Measurements from ENCODE around the gene STN1.

DNA sequence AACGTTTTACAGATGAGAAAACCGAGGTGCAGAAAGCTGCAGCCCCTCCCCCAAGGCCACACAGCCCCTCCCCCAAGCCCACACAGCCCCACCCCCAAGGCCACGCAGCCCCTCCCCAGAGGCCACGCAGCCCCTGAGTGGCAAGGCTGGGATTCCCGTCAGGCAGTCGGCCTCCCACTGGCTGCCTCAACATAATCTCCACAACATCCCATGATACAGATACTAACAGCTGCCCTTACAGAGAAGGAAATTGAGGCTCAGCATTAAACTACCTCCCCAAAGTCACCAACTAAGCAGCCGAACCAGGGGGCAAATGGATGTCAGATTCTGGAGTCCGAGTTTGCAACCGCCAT, 78.5 kb downstream of the STN1 start:
- TF ChIP-seq TRIM24 (IDR thresholded peaks at IDR 0.05) = no peak
- TF ChIP-seq, protein P1, sequence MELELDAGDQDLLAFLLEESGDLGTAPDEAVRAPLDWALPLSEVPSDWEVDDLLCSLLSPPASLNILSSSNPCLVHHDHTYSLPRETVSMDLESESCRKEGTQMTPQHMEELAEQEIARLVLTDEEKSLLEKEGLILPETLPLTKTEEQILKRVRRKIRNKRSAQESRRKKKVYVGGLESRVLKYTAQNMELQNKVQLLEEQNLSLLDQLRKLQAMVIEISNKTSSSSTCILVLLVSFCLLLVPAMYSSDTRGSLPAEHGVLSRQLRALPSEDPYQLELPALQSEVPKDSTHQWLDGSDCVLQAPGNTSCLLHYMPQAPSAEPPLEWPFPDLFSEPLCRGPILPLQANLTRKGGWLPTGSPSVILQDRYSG (tag; conservative IDR thresholded peaks at IDR 0.05; ENCODE audit: low read depth) = no peak
- TF ChIP-seq, protein P2, sequence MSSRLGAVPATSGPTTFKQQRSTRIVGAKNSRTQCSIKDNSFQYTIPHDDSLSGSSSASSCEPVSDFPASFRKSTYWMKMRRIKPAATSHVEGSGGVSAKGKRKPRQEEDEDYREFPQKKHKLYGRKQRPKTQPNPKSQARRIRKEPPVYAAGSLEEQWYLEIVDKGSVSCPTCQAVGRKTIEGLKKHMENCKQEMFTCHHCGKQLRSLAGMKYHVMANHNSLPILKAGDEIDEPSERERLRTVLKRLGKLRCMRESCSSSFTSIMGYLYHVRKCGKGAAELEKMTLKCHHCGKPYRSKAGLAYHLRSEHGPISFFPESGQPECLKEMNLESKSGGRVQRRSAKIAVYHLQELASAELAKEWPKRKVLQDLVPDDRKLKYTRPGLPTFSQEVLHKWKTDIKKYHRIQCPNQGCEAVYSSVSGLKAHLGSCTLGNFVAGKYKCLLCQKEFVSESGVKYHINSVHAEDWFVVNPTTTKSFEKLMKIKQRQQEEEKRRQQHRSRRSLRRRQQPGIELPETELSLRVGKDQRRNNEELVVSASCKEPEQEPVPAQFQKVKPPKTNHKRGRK (tag; IDR thresholded peaks at IDR 0.05) = no peak

Measured in K562 (cell line).